ENCODE measurements around the gene SCCPDH. TPM values are rescaled to one million over a fixed set of nuclear protein-coding genes. Genes with fewer than 3 reads are reported as not detected.

Gene SCCPDH
- total RNA-seq, 2 experiments from 2014 or later: 17.1 to 28.6 TPM

GRCh38 chr1:246789454-246790339 is 65.5 kb downstream of the SCCPDH start:
- DNase-seq (no peak), ATAC-seq (no peak)
- Mint-ChIP-seq H3K27ac (no peak overlapping the region), H3K9me3 (ENCODE audit: low read depth) (no peaks in the 10 kb centered on the region), H3K36me3 (ENCODE audit: low read depth) (peaks cover 2% of the 10 kb centered on the region), H3K4me3 (no peak overlapping the region), H3K27me3 (peaks cover 2% of the 10 kb centered on the region), H3K4me1 (peaks cover 10% of the 10 kb centered on the region)
- CTCF ChIA-PET: no interaction called here
- intact Hi-C loops (cut with DNase I, micrococcal nuclease): no loop called here
- POLR2A ChIA-PET: no interaction called here

GRCh38 chr1:246790364-246790763 is 66.2 kb downstream of the SCCPDH start:
- Mint-ChIP-seq H3K27me3 (peaks cover 2% of the 10 kb centered on the region), H3K36me3 (ENCODE audit: low read depth) (peaks cover 2% of the 10 kb centered on the region), H3K4me3 (no peak overlapping the region), H3K9me3 (ENCODE audit: low read depth) (no peaks in the 10 kb centered on the region), H3K4me1 (peaks cover 6% of the 10 kb centered on the region), H3K27ac (no peak overlapping the region)
- CTCF ChIA-PET: no interaction called here
- DNase-seq (no peak), ATAC-seq (no peak)
- intact Hi-C loops (cut with DNase I, micrococcal nuclease): no loop called here
- POLR2A ChIA-PET: no interaction called here

GRCh38 chr1:246790833-246791232 is 66.6 kb downstream of the SCCPDH start:
- ChIA-PET POLR2A (no interaction called here), CTCF (no interaction called here)
- Mint-ChIP-seq H3K4me1 (peaks cover 6% of the 10 kb centered on the region), H3K27ac (no peak overlapping the region), H3K9me3 (ENCODE audit: low read depth) (no peaks in the 10 kb centered on the region), H3K36me3 (ENCODE audit: low read depth) (peaks cover under 1% of the 10 kb centered on the region), H3K27me3 (peaks cover 2% of the 10 kb centered on the region), H3K4me3 (no peak overlapping the region)
- intact Hi-C loops (cut with DNase I, micrococcal nuclease): no loop called here
- ATAC-seq (no peak), DNase-seq (no peak)

DNA sequence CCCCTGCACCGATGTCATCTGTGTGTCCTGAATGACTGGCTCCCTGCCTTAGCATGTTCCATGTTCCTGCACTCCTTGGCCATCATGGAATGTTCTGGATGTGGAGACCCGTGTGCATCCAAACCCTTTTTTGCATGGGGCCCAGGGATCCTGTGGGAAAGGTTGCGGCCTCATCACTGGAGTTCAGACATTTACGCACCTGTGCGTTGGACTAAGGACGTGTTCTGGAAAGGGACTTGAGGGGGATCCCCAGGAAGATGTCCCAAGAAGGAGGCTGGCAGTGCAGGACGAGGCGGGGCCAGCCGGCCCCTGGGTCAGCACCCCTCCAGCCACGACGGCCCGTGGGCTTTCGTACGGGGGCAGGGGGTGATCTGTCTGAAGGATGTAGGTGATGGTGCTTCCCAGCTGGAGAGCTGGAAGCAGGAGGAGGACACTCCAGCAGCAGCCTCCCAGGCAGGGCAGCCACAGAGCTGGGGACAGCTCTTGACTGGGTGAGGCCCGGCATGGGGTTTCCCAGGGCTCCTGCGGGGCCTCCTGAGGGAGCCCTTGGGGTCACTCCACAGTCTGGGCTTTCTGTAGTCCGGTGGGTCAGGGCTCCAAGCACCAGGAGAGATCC is 67.2 kb downstream of the SCCPDH start:
- no peaks in the 10 kb centered on the region for H3K36me3 Mint-ChIP-seq (ENCODE audit: low read depth)
- no peak overlapping the region for H3K27ac Mint-ChIP-seq
- peaks cover 2% of the 10 kb centered on the region for H3K27me3 Mint-ChIP-seq
- ChIA-PET CTCF (no interaction called here), POLR2A (no interaction called here)
- peaks cover 6% of the 10 kb centered on the region for H3K4me1 Mint-ChIP-seq
- intact Hi-C loops (cut with DNase I, micrococcal nuclease): no loop called here
- H3K9me3 Mint-ChIP-seq (ENCODE audit: low read depth): no peaks in the 10 kb centered on the region
- H3K4me3 Mint-ChIP-seq: no peak overlapping the region
- ATAC-seq (no peak), DNase-seq (no peak)

DNA sequence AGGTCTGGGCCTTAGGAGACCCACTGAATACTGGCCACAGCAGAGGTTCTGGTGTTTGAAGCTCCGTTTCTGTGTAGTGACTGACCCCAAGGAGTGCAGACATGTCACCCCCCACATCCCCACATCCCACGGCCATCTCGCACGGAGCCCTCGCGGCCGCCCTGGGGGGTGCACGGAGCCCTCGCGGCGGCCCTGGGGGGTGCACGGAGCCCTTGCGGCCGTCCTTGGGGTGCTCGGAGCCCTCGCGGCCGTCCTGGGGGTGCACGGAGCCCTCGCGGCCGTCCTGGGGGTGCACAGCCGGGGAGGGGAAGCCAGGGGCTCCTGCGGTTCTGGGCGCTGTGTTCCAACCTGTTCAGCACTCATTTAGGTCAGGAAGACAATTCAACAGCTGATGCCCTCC is 68.4 kb downstream of the SCCPDH start:
- Mint-ChIP-seq H3K27me3 (peaks cover 2% of the 10 kb centered on the region), H3K27ac (no peak overlapping the region), H3K36me3 (ENCODE audit: low read depth) (no peaks in the 10 kb centered on the region), H3K4me3 (no peak overlapping the region), H3K9me3 (ENCODE audit: low read depth) (no peaks in the 10 kb centered on the region), H3K4me1 (peaks cover 6% of the 10 kb centered on the region)
- CTCF ChIA-PET: no interaction called here
- POLR2A ChIA-PET: no interaction called here
- intact Hi-C loops (cut with DNase I, micrococcal nuclease): no loop called here
- ATAC-seq (no peak), DNase-seq (no peak)

DNA sequence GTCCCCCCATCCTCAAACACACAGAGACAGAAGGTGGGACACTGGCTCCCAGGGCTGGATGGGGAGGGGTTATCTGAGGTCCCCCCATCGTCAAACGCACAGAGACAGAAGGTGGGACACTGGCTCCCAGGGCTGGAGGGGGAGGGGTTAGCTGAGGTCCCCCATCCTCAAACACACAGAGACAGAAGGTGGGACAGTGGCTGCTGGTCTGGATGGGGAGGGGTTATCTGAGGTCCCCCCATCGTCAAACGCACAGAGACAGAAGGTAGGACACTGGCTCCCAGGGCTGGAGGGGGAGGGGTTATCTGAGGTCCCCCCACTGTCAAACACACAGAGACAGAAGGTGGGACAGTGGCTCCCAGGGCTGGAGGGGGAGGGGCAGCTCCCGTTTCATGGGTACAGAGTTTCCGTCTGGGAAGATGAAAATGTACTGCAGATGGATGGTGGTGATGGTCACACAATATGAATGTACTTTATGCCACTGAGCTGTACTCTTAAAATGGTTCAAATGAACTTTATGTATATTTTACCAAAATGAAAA is 69.2 kb downstream of the SCCPDH start:
- no peaks in the 10 kb centered on the region for H3K36me3 Mint-ChIP-seq (ENCODE audit: low read depth)
- intact Hi-C loops (cut with DNase I, micrococcal nuclease): no loop called here
- ATAC-seq (no peak), DNase-seq (no peak)
- CTCF ChIA-PET: no interaction called here
- POLR2A ChIA-PET: no interaction called here
- no peak overlapping the region for H3K27ac Mint-ChIP-seq
- H3K9me3 Mint-ChIP-seq (ENCODE audit: low read depth): no peaks in the 10 kb centered on the region
- peaks cover 6% of the 10 kb centered on the region for H3K4me1 Mint-ChIP-seq
- H3K4me3 Mint-ChIP-seq: no peak overlapping the region
- peaks cover 2% of the 10 kb centered on the region for H3K27me3 Mint-ChIP-seq

GRCh38 chr1:246794048-246794827 is 70.0 kb downstream of the SCCPDH start:
- Mint-ChIP-seq H3K36me3 (ENCODE audit: low read depth) (no peaks in the 10 kb centered on the region), H3K27me3 (peaks cover under 1% of the 10 kb centered on the region), H3K9me3 (ENCODE audit: low read depth) (no peaks in the 10 kb centered on the region), H3K4me3 (no peak overlapping the region), H3K4me1 (peaks cover 1% of the 10 kb centered on the region), H3K27ac (no peak overlapping the region)
- DNase-seq (no peak), ATAC-seq (no peak)
- ChIA-PET POLR2A (no interaction called here), CTCF (no interaction called here)
- intact Hi-C loops (cut with DNase I, micrococcal nuclease): no loop called here

- ChIA-PET POLR2A (no interaction called here), CTCF (no interaction called here)
- Mint-ChIP-seq H3K4me3 (no peak overlapping the region), H3K9me3 (ENCODE audit: low read depth) (no peaks in the 10 kb centered on the region), H3K27ac (no peak overlapping the region), H3K27me3 (no peaks in the 10 kb centered on the region), H3K4me1 (no peaks in the 10 kb centered on the region), H3K36me3 (ENCODE audit: low read depth) (no peaks in the 10 kb centered on the region)
- no peak for DNase-seq
- no peak for ATAC-seq
- intact Hi-C loops (cut with DNase I, micrococcal nuclease): no loop called here
These were observed 70.8 kb downstream of the SCCPDH start for GRCh38 chr1:246794828-246795671.

DNA sequence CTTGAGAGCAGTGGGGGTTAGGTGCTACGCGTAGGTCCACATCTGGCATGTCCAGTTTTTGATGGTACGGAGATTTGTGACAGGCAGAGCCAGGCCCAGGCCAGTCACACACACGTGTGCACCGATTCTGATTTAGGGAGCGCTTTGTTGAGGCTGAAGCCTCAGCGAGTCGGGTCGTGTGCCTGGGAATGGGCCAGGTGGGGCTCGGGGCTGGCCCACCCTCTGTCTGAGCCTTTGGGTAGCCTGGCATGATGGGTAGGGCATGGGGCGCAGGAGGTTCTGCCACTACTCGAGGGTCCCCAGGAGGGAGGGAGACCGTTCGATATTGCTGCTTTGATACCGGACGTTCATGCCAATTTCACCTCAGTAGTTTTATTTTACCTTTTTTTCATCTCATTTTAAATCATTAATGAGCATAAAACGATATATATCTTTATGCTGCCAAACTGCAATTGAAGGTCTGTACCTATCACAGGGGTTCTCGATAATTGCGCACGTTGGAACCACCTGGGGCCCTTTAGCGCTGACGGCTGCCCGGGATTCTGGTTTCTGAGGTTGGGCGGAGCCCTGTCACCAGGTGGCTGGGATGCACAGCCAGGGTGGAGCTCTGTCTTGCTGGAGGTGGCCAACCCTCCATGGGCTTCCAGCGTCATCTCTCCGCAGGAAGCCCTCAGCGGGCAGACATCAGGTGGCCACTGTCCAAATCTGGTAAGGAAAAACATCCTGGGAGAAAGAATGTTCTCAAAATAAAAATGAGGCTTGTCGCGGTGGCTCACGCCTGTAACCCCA is 71.9 kb downstream of the SCCPDH start:
- ATAC-seq (no peak), DNase-seq (no peak)
- H3K27ac Mint-ChIP-seq: no peak overlapping the region
- intact Hi-C loops (cut with DNase I, micrococcal nuclease): no loop called here
- H3K36me3 Mint-ChIP-seq (ENCODE audit: low read depth): no peaks in the 10 kb centered on the region
- POLR2A ChIA-PET: no interaction called here
- H3K27me3 Mint-ChIP-seq: no peaks in the 10 kb centered on the region
- CTCF ChIA-PET: no interaction called here
- no peaks in the 10 kb centered on the region for H3K4me1 Mint-ChIP-seq
- H3K4me3 Mint-ChIP-seq: no peak overlapping the region
- no peaks in the 10 kb centered on the region for H3K9me3 Mint-ChIP-seq (ENCODE audit: low read depth)

DNA sequence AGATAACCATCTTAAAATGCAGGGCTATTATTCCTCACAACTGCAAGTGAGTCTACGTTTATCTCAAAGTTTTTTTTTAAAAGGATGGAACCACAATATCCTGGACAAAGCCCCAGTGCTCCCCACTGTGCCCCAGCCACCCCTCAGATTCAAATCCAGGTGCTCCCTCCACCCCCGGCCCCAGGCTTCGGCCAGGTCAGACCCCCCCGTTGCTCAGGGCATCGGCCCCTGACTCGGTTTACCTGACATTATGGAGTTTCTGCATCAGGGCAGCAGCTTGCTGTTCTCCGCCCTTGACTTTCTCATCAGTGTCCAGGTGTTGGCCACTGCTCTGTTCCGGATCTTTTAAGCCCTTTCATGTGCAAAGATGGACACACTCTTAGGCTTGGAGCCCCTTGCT is 72.9 kb downstream of the SCCPDH start:
- H3K4me3 Mint-ChIP-seq: no peak overlapping the region
- intact Hi-C loops (cut with DNase I, micrococcal nuclease): no loop called here
- no peak overlapping the region for H3K27ac Mint-ChIP-seq
- no peaks in the 10 kb centered on the region for H3K36me3 Mint-ChIP-seq (ENCODE audit: low read depth)
- ChIA-PET CTCF (no interaction called here), POLR2A (no interaction called here)
- no peaks in the 10 kb centered on the region for H3K27me3 Mint-ChIP-seq
- ATAC-seq (no peak), DNase-seq (no peak)
- H3K9me3 Mint-ChIP-seq (ENCODE audit: low read depth): no peaks in the 10 kb centered on the region
- H3K4me1 Mint-ChIP-seq: no peaks in the 10 kb centered on the region

DNA sequence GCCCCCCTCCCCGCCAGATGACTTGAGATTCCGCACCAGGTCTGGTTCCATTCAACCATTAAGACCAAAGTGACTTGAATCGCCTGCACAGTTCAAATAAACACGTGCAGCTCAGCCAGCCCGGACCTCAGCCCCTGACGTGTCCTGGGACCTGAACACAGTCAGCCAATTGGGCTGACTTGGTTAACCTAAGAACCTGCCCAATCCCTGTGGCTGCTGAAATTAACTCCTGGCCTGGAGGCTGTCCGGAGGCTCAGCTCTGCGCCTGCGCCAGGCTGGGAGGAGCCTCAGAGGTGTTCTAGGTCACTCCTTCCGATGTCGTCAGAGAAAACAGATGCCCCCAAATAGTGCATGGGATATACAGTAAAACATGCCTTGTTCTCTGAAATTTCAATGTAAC is 73.4 kb downstream of the SCCPDH start:
- ATAC-seq (no peak), DNase-seq (no peak)
- CTCF ChIA-PET: no interaction called here
- POLR2A ChIA-PET: no interaction called here
- no peak overlapping the region for H3K4me3 Mint-ChIP-seq
- H3K27ac Mint-ChIP-seq: no peak overlapping the region
- no peaks in the 10 kb centered on the region for H3K4me1 Mint-ChIP-seq
- no peaks in the 10 kb centered on the region for H3K27me3 Mint-ChIP-seq
- intact Hi-C loops (cut with DNase I, micrococcal nuclease): no loop called here
- H3K9me3 Mint-ChIP-seq (ENCODE audit: low read depth): no peaks in the 10 kb centered on the region
- H3K36me3 Mint-ChIP-seq (ENCODE audit: low read depth): no peaks in the 10 kb centered on the region

Data from activated CD4-positive, alpha-beta T cell treated with anti-CD3 and anti-CD28 coated beads for 36 hours (primary cell).